ENCODE results near the gene GOT1. TPM values are rescaled to one million over a fixed set of nuclear protein-coding genes. Genes with fewer than 3 reads are reported as not detected.

GOT1 gene
- total RNA-seq, 4 donors from 2014 or later = 19.3 to 57.3 (median 36.7) TPM

- no peaks in the 10 kb centered on the region for H3K9me3 ChIP-seq
- intact Hi-C loops (cut with DNase I) = loop anchor here (5.0 kb wide), 2 partner anchors 37 to 217 kb away; partner anchors contain the start of gene GOT1
Measured at GRCh38 chr10:99394761-99395386, 35.5 kb downstream of the GOT1 start.

GRCh38 chr10:99394256-99394655 lies 36.2 kb downstream of the GOT1 start:
- Histone ChIP-seq H3K4me1 (peaks cover 13 to 27% of the 10 kb centered on the region in 2 donors), H3K27ac (no peak overlapping the region), H3K27me3 (no peaks in the 10 kb centered on the region), H3K4me3 (replicated peaks in 1 of 3) (no peak overlapping the region), H3K36me3 (peaks cover 6 to 18% of the 10 kb centered on the region in 2 donors), H3K9me3 (no peaks in the 10 kb centered on the region)
- 66 to 76% methylated on average over 8 of the region's 8 CpGs for WGBS, 2 donors
- intact Hi-C loops (cut with DNase I) = loop anchor here (5.0 kb wide), 2 partner anchors 38 to 218 kb away; partner anchors contain the start of gene GOT1
- peak in 1 of 2 donors; percentile 28 for DNase-seq
- TF ChIP-seq CTCF (IDR thresholded peaks at IDR 0.05) = no peak
- no peak for TF ChIP-seq POLR2A (IDR thresholded peaks at IDR 0.05)

More at GRCh38 chr10:99394761-99395386, 35.5 kb downstream of the GOT1 start:
- DNase-seq = peak; percentile 77 to 82
- Histone ChIP-seq H3K4me3 (replicated peaks in 1 of 3) (no peak overlapping the region), H3K36me3 (peaks cover 6 to 22% of the 10 kb centered on the region in 2 donors), H3K27ac (peak overlapping the region in 2 of 3 donors; percentile 30 to 37), H3K27me3 (no peaks in the 10 kb centered on the region), H3K4me1 (peaks cover 13 to 27% of the 10 kb centered on the region in 2 donors)
- WGBS, 2 donors = 43 to 45% methylated on average over 7 of the region's 7 CpGs
- TF ChIP-seq CTCF (IDR thresholded peaks at IDR 0.05) (no peak), POLR2A (IDR thresholded peaks at IDR 0.05) (peak in 1 of 2 donors; percentile 11)

- intact Hi-C loops (cut with DNase I) = loop anchor here (5.0 kb wide), 2 partner anchors 39 to 219 kb away; partner anchors contain the start of gene GOT1
- 73 to 80% methylated on average over 5 of the region's 5 CpGs for WGBS, 2 donors
- DNase-seq = no peak
- no peaks in the 10 kb centered on the region for H3K27me3 ChIP-seq
- no peak for TF ChIP-seq CTCF (IDR thresholded peaks at IDR 0.05)
- no peak for TF ChIP-seq POLR2A (IDR thresholded peaks at IDR 0.05)
- H3K4me1 ChIP-seq = peaks cover 13 to 27% of the 10 kb centered on the region in 2 donors
- no peaks in the 10 kb centered on the region for H3K9me3 ChIP-seq
- no peak overlapping the region for H3K27ac ChIP-seq
- H3K4me3 ChIP-seq (replicated peaks in 1 of 3) = no peak overlapping the region
- H3K36me3 ChIP-seq = peaks cover 6 to 15% of the 10 kb centered on the region in 2 donors
Measured at GRCh38 chr10:99393683-99394082, 36.7 kb downstream of the GOT1 start.

GRCh38 chr10:99393036-99393435 lies 37.4 kb downstream of the GOT1 start:
- H3K36me3 ChIP-seq = peaks cover 6 to 9% of the 10 kb centered on the region in 2 donors
- no peak overlapping the region for H3K27ac ChIP-seq
- intact Hi-C loops (cut with DNase I) = loop anchor here (5.0 kb wide), 2 partner anchors 39 to 219 kb away; partner anchors contain the start of gene GOT1
- WGBS, 2 donors = 44 to 55% methylated on average over 2 of the region's 2 CpGs
- no peak for DNase-seq
- no peak for TF ChIP-seq CTCF (IDR thresholded peaks at IDR 0.05)
- TF ChIP-seq POLR2A (IDR thresholded peaks at IDR 0.05) = no peak
- no peaks in the 10 kb centered on the region for H3K27me3 ChIP-seq
- peaks cover 13 to 27% of the 10 kb centered on the region in 2 donors for H3K4me1 ChIP-seq
- H3K9me3 ChIP-seq = no peaks in the 10 kb centered on the region
- no peak overlapping the region for H3K4me3 ChIP-seq (replicated peaks in 1 of 3)

- WGBS, 2 donors = 93 to 100% methylated on average over 2 of the region's 2 CpGs
- Histone ChIP-seq H3K36me3 (no peaks in the 10 kb centered on the region), H3K9me3 (no peaks in the 10 kb centered on the region), H3K4me1 (peaks cover 13 to 27% of the 10 kb centered on the region in 2 donors), H3K27ac (no peak overlapping the region), H3K27me3 (no peaks in the 10 kb centered on the region), H3K4me3 (replicated peaks in 1 of 3) (no peak overlapping the region)
- DNase-seq = no peak
- intact Hi-C loops (cut with DNase I) = loop anchor here (5.0 kb wide), 2 partner anchors 41 to 221 kb away; partner anchors contain the start of gene GOT1
- TF ChIP-seq POLR2A (IDR thresholded peaks at IDR 0.05) (no peak), CTCF (IDR thresholded peaks at IDR 0.05) (no peak)
Measured at GRCh38 chr10:99391346-99391745, 39.1 kb downstream of the GOT1 start.
